ENCODE data around the gene SUB1. TPM values are rescaled to one million over a fixed set of nuclear protein-coding genes. Genes with fewer than 3 reads are reported as not detected.

The SUB1 gene
- total RNA-seq, 4 donors from 2014 or later: 128 to 174 (median 137) TPM

DNA sequence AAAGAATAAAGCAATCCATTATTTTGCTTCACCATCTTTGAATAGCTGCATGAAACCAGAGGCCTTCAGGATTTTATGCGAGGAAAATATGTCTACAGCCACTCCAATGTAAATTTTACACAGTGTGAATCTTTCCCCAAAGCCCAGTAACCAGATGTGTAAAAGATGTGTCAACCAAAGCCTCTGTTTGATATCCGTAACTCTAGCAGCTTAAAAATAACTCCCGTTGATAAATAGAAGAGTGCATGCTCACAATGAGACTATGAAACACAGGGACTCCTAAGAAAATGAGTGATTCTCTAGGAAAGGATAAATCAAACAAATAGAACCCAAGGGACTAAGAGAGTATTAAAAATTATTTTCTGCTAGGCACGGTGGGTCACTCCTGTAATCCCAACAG lies 65.7 kb downstream of the SUB1 start:
- Histone ChIP-seq H3K4me1 (no peaks in the 10 kb centered on the region), H3K27me3 (no peaks in the 10 kb centered on the region), H3K36me3 (no peaks in the 10 kb centered on the region), H3K4me3 (no peak overlapping the region), H3K9me3 (no peaks in the 10 kb centered on the region), H3K27ac (no peak overlapping the region)
- TF ChIP-seq EP300 (IDR thresholded peaks at IDR 0.05) (no peak), POLR2A (IDR thresholded peaks at IDR 0.05) (no peak), POLR2AphosphoS5 (IDR thresholded peaks at IDR 0.05) (no peak)
- TF ChIP-seq, protein P1, sequence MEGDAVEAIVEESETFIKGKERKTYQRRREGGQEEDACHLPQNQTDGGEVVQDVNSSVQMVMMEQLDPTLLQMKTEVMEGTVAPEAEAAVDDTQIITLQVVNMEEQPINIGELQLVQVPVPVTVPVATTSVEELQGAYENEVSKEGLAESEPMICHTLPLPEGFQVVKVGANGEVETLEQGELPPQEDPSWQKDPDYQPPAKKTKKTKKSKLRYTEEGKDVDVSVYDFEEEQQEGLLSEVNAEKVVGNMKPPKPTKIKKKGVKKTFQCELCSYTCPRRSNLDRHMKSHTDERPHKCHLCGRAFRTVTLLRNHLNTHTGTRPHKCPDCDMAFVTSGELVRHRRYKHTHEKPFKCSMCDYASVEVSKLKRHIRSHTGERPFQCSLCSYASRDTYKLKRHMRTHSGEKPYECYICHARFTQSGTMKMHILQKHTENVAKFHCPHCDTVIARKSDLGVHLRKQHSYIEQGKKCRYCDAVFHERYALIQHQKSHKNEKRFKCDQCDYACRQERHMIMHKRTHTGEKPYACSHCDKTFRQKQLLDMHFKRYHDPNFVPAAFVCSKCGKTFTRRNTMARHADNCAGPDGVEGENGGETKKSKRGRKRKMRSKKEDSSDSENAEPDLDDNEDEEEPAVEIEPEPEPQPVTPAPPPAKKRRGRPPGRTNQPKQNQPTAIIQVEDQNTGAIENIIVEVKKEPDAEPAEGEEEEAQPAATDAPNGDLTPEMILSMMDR (IDR thresholded peaks at IDR 0.05): no peak
- WGBS: 78% methylated on average over 4 of the region's 4 CpGs
- DNase-seq (ENCODE audit: low spot score in 2 of 2): no peak

DNA sequence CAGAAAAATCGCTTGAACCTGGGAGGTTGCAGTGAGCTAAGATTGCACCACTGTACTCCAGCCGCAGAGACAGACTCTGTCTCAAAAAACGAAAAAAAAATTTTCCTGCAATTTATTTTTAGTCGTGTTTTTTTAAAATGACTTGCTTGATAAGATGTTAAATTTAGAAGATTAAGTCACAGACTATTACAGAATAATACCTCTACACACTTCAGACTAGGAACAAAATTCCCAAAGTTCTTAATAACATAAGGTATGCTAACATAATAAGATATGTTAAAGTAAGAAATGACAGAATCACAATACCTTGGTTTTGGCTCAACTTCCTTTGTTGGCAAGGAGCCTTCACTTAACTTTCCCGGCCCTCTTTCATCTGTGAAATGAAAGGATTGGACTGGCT lies 66.3 kb downstream of the SUB1 start:
- Histone ChIP-seq H3K4me3 (no peak overlapping the region), H3K27me3 (no peaks in the 10 kb centered on the region), H3K36me3 (no peaks in the 10 kb centered on the region), H3K4me1 (no peaks in the 10 kb centered on the region), H3K27ac (no peak overlapping the region), H3K9me3 (no peaks in the 10 kb centered on the region)
- TF ChIP-seq, protein P1 (IDR thresholded peaks at IDR 0.05): no peak
- TF ChIP-seq POLR2AphosphoS5 (IDR thresholded peaks at IDR 0.05): no peak
- TF ChIP-seq POLR2A (IDR thresholded peaks at IDR 0.05): no peak
- TF ChIP-seq EP300 (IDR thresholded peaks at IDR 0.05): no peak
- whole genome bisulfite sequencing: 74% methylated on average over 5 of the region's 5 CpGs
- DNase-seq (ENCODE audit: low spot score in 2 of 2): no peak

Other genes with a start within 250 kb of the SUB1 start
- gene ZFR, start 140.8 kb upstream of the SUB1 start, total RNA-seq: 10 to 100 TPM; 49.0 to 66.8 (median 54.1) TPM
- gene NPR3, start 125.8 kb downstream of the SUB1 start, total RNA-seq: 10 to 100 TPM in 1 of 4 donors, 1 to 10 TPM in 3; 6.1 to 10.1 (median 8.1) TPM